ENCODE data around the gene LUC7L. TPM values are rescaled to one million over a fixed set of nuclear protein-coding genes. Genes with fewer than 3 reads are reported as not detected.
A peak's percentile ranks its signal among the peaks of the same experiment; 100 is the strongest.
"Not testable (repeated sequence)": the region's sequence is repeated elsewhere in the genome, so short reads cannot be mapped to it uniquely, and the experiment has no call there.

LUC7L gene
- total RNA-seq, 1 experiment from 2014 or later: 15.8 TPM

- no peak for DNase-seq (ENCODE audit: low read depth)
Measured at GRCh38 chr16:164827-165538, 64.3 kb downstream of the LUC7L start.

DNA sequence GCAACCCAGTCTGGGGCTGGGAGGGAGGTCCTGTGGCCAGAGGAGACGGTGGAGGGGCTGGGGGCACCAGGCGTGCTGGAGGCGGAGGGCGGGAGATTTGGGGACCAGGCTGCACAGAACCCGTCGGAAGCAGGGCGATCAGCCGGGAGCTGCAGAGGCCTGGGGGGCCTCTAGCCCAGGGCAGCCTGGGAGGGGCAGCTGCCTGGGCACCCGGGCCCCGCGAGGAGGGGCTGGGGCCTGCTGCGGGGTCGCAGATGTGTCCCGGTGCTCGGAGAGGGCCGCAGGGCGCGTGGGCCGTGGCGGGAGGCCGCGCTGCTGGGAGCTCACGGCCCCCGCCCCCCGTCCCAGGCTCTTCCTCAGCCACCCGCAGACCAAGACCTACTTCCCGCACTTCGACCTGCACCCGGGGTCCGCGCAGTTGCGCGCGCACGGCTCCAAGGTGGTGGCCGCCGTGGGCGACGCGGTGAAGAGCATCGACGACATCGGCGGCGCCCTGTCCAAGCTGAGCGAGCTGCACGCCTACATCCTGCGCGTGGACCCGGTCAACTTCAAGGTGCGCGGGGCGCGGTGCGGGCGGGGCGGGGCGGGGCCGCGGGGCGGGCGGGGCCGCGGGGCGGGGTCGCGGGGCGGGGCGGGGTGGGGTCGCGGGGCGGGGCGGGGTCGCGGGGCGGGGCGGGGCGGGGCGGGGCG, 65.0 kb downstream of the LUC7L start:
- DNase-seq (ENCODE audit: low read depth): not testable (repeated sequence)

- not testable (repeated sequence) for DNase-seq (ENCODE audit: low read depth)
Measured at GRCh38 chr16:163696-164095, 65.6 kb downstream of the LUC7L start.

GRCh38 chr16:163139-163538, 66.1 kb downstream of the LUC7L start:
- DNase-seq (ENCODE audit: low read depth): not testable (repeated sequence)

GRCh38 chr16:162271-162991, 66.8 kb downstream of the LUC7L start:
- DNase-seq (ENCODE audit: low read depth): no peak

- DNase-seq (ENCODE audit: low read depth): no peak
Measured at GRCh38 chr16:160691-161190, 68.5 kb downstream of the LUC7L start.

- DNase-seq (ENCODE audit: low read depth): not testable (repeated sequence)
Measured at GRCh38 chr16:160242-160641, 69.0 kb downstream of the LUC7L start.

GRCh38 chr16:159136-159849, 70.0 kb downstream of the LUC7L start:
- DNase-seq (ENCODE audit: low read depth): no peak

- no peak for DNase-seq (ENCODE audit: low read depth)
Measured at GRCh38 chr16:155031-155398, 74.2 kb downstream of the LUC7L start.

- no peak for DNase-seq (ENCODE audit: low read depth)
Measured at GRCh38 chr16:154217-155030, 74.8 kb downstream of the LUC7L start.

DNA sequence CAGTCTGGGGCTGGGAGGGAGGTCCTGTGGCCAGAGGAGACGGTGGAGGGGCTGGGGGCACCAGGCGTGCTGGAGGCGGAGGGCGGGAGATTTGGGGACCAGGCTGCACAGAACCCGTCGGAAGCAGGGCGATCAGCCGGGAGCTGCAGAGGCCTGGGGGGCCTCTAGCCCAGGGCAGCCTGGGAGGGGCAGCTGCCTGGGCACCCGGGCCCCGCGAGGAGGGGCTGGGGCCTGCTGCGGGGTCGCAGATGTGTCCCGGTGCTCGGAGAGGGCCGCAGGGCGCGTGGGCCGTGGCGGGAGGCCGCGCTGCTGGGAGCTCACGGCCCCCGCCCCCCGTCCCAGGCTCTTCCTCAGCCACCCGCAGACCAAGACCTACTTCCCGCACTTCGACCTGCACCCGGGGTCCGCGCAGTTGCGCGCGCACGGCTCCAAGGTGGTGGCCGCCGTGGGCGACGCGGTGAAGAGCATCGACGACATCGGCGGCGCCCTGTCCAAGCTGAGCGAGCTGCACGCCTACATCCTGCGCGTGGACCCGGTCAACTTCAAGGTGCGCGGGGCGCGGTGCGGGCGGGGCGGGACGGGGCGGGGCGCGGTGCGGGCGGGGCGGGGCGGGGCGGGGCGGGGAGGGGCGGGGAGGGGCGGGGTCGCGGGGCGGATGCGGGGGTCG, 75.6 kb downstream of the LUC7L start:
- not testable (repeated sequence) for DNase-seq (ENCODE audit: low read depth)

- not testable (repeated sequence) for DNase-seq (ENCODE audit: low read depth)
Measured at GRCh38 chr16:153129-153521, 76.1 kb downstream of the LUC7L start.

DNA sequence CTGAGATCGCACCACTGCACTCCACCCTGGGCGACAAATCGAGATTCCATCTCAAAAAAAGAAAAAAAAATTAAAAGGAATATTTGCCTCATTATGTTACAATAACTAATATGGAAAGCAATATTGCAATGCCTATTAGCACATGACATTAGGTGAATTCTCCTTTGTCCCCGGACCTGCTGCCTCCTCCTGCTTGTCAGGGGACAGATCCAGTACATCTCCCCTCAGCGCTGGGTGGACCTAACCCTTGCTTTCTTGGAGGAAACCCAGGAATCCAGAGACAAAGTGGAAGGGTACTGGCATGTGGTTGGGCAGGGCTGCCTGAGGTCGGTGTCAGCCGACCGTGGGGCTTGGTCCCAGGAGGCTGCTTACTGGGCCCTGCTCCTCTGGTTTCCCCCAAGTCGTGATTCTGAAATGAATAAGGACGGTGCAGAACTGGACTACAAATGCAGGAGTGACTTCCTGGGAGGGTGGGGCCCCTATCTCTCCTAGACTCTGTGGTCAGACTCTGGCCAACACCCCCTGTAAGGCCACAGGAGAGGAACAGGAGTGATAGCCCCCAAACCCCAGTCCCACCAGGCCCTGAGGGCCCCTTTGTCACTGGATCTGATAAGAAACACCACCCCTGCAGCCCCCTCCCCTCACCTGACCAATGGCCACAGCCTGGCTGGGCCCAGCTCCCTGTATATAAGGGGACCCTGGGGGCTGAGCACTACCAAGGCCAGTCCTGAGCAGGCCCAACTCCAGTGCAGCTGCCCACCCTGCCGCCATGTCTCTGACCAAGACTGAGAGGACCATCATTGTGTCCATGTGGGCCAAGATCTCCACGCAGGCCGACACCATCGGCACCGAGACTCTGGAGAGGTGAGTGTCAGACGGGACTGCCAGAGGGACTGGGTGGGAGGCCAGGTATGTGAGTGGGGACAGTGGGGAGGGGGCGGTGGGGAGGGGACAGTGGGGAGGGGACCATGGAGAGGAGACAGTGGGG, 76.8 kb downstream of the LUC7L start, which contains the start of gene HBZ:
Gene HBZ (plus strand): TSS at position 504 of the 988 bp plus-strand sequence. CDS start 266 bp downstream, at position 770.
- DNase-seq (ENCODE audit: low read depth): no peak

DNA sequence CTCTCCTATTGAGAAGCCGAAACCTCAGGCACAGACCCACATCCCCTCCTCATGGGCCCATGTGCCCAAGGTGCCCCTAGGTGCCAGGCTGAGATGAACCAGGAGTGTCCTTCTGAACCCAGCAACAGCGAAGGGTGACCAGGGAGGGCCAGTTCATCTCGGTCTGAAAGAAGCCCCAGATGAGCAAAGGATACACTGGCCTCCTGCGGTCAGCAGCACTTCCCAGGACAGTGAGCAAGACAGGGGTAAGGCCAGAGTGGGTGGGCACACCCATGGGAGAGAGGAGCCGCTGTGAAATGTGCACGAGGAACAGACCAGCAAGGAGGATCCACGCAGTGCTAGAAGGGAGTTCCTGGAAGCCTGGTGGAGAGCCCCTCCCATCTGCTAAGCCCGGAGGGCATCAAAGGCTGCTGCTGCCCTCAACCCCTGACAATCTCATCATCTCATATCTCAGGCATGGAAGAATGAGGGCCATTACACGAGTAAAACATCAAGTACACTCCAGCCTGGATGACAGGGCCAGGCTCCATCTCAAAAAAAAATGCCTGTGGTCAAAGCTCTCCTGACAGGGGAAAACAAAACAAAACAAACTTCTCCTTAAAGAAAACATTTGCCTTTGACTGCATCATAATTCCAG, 80.1 kb downstream of the LUC7L start:
- peak; percentile 76 for DNase-seq (ENCODE audit: low read depth)

- DNase-seq (ENCODE audit: low read depth): no peak
Measured at GRCh38 chr16:146646-147045, 82.6 kb downstream of the LUC7L start.

- no peak for DNase-seq (ENCODE audit: low read depth)
Measured at GRCh38 chr16:144797-145252, 84.4 kb downstream of the LUC7L start.

DNA sequence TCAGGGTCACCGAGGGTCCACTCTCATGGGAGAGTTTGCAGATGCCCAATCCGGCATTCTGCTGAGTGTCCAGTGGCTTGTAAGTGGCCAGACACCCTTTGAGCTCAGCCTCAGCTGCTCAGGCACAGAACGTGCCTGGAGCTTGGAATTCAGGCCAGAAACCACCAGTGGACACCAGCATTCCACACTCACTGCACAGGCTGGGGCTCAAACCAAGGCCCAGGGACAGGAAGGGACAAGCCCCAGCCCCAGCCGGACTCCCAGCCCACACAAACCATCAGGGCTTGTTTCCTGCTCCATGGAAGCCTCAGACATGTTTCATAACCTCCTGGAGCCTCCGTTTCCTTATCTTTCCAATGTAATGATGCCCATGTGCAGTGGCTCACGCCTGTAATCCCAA, 85.8 kb downstream of the LUC7L start:
- no peak for DNase-seq (ENCODE audit: low read depth)

GRCh38 chr16:143047-143446, 86.2 kb downstream of the LUC7L start:
- no peak for DNase-seq (ENCODE audit: low read depth)

Data from M059J (cell line).